ENCODE results near the gene CAMSAP2. TPM values are rescaled to one million over a fixed set of nuclear protein-coding genes. Genes with fewer than 3 reads are reported as not detected.

Gene CAMSAP2
- total and polyA plus RNA-seq, 2 experiments from 2014 or later, result 9.3 to 32.9 TPM

DNA sequence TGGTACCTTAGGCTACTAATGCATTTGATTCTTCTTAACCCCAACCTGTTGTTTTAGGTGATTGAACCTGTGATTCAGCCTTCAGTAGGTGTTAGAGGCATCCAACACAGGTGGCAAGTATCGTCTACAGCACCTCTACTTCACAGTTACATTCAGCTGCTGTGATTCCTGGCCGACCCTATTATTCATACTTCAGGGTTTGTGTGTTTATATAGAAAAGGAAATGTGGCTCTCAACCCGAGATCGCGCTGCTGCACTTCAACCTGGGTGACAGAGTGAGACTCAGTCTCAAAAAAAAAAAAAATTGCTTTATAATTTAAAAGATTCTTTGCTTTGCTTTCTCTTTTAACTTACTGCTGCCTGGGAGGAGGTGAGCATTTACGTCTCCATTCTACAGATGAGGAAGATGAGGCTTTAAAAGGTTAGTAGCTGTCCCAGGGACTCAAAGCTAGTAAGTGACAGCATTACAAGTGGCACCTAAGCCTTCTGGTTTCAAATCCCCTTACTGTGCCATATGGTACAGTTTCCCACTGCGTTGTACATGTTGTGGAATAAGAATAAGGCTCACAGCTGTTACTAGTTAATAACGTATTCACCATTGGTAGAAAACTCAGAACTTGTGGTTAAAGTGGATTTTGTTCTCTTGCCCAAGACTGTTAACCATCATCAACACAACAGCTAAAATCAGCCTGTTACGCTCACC lies 124.2 kb downstream of the CAMSAP2 start:
- H3K79me2 ChIP-seq, result no peaks in the 10 kb centered on the region
- WGBS (ENCODE audit: low lambda C conversion rate, missing lambda C conversion rate), result 94% methylated on average over 9 of the region's 9 CpGs

DNA sequence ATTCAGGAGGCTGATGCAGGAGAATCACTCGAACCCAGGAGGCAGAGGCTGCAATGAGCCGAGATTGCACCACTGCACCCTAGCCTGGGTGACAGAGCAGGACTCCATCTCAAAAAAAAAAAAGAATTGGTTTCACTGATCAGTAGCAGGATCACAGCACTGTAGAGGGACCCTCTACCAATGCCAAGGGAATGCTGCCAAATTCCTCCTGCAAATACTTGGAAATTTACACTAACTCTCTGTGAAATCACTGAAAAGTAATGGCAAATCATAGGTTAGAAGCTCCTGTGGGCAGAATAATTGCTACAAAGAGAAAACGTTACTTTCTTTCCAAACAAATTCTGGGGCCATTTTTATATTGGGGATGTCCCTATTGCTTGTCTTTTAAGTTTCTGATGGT lies 127.4 kb downstream of the CAMSAP2 start:
- H3K9me3 ChIP-seq (ENCODE audit: low read depth), result no peaks in the 10 kb centered on the region
- no peak overlapping the region for H3K4me2 ChIP-seq
- H3K4me1 ChIP-seq (ENCODE audit: insufficient read depth), result no peaks in the 10 kb centered on the region
- H3K27me3 ChIP-seq, result no peaks in the 10 kb centered on the region
- no peaks in the 10 kb centered on the region for H3K9me2 ChIP-seq (replicated peaks; ENCODE audit: insufficient read depth)
- H3K4me3 ChIP-seq, result no peak overlapping the region
- 79% methylated on average over 3 of the region's 3 CpGs for WGBS (ENCODE audit: low lambda C conversion rate, missing lambda C conversion rate)
- DNase-seq (ENCODE audit: low spot score), result no peak
- no peaks in the 10 kb centered on the region for H3K36me3 ChIP-seq (replicated peaks; ENCODE audit: insufficient read depth, low read depth)
- no peaks in the 10 kb centered on the region for H3K79me2 ChIP-seq
- TF ChIP-seq EZH2 (IDR thresholded peaks at IDR 0.05; ENCODE audit: borderline replicate concordance) (no peak), EZH2phosphoT487 (IDR thresholded peaks at IDR 0.05; ENCODE audit: low read depth, severe bottlenecking, unreplicated experiment) (no peak)
- TF ChIP-seq, protein P1, sequence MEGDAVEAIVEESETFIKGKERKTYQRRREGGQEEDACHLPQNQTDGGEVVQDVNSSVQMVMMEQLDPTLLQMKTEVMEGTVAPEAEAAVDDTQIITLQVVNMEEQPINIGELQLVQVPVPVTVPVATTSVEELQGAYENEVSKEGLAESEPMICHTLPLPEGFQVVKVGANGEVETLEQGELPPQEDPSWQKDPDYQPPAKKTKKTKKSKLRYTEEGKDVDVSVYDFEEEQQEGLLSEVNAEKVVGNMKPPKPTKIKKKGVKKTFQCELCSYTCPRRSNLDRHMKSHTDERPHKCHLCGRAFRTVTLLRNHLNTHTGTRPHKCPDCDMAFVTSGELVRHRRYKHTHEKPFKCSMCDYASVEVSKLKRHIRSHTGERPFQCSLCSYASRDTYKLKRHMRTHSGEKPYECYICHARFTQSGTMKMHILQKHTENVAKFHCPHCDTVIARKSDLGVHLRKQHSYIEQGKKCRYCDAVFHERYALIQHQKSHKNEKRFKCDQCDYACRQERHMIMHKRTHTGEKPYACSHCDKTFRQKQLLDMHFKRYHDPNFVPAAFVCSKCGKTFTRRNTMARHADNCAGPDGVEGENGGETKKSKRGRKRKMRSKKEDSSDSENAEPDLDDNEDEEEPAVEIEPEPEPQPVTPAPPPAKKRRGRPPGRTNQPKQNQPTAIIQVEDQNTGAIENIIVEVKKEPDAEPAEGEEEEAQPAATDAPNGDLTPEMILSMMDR (IDR thresholded peaks at IDR 0.05; ENCODE audit: poor library complexity), result no peak
- H4K20me1 ChIP-seq (ENCODE audit: insufficient read depth, poor library complexity, severe bottlenecking), result no peaks in the 10 kb centered on the region
- no peak overlapping the region for H2AFZ ChIP-seq
- H3K27ac ChIP-seq, result no peak overlapping the region

More for the DNA sequence above, 124.2 kb downstream of the CAMSAP2 start:
- Histone ChIP-seq H3K4me3 (no peak overlapping the region), H3K4me2 (no peak overlapping the region), H3K27me3 (no peaks in the 10 kb centered on the region), H3K4me1 (ENCODE audit: insufficient read depth) (no peaks in the 10 kb centered on the region), H4K20me1 (ENCODE audit: insufficient read depth, poor library complexity, severe bottlenecking) (no peaks in the 10 kb centered on the region), H3K27ac (no peak overlapping the region), H3K9me3 (ENCODE audit: low read depth) (no peaks in the 10 kb centered on the region), H3K36me3 (replicated peaks; ENCODE audit: insufficient read depth, low read depth) (no peaks in the 10 kb centered on the region), H2AFZ (no peak overlapping the region), H3K9me2 (replicated peaks; ENCODE audit: insufficient read depth) (no peaks in the 10 kb centered on the region)
- DNase-seq (ENCODE audit: low spot score), result no peak
- TF ChIP-seq EZH2 (IDR thresholded peaks at IDR 0.05; ENCODE audit: borderline replicate concordance) (no peak), EZH2phosphoT487 (IDR thresholded peaks at IDR 0.05; ENCODE audit: low read depth, severe bottlenecking, unreplicated experiment) (no peak)
- TF ChIP-seq, protein P1 (IDR thresholded peaks at IDR 0.05; ENCODE audit: poor library complexity), result no peak

DNA sequence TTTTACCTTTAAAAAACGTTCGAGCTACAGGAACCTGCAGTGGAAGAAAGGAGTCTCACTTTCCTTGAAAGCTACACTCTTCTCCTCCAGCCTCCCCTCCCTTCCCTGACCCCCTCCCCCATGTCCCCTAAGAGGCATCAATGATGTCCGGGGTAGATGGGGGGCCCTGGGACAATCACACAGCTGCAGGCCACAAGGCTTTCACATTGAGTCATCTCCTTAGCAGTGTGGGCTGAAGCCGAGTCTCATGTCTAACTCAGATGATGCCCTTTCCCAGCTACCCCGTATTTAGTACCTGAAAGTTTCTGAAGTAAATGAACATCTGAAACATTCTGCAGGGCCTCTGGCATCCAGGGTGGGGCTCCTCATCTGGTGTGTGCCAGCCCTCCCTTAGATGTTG lies 127.8 kb downstream of the CAMSAP2 start:
- Histone ChIP-seq H3K4me3 (no peak overlapping the region), H3K9me2 (replicated peaks; ENCODE audit: insufficient read depth) (no peaks in the 10 kb centered on the region), H3K27ac (no peak overlapping the region), H3K27me3 (no peaks in the 10 kb centered on the region), H2AFZ (no peak overlapping the region), H3K4me1 (ENCODE audit: insufficient read depth) (no peaks in the 10 kb centered on the region), H3K79me2 (no peaks in the 10 kb centered on the region), H3K9me3 (ENCODE audit: low read depth) (no peaks in the 10 kb centered on the region), H3K4me2 (no peak overlapping the region), H4K20me1 (ENCODE audit: insufficient read depth, poor library complexity, severe bottlenecking) (no peaks in the 10 kb centered on the region), H3K36me3 (replicated peaks; ENCODE audit: insufficient read depth, low read depth) (no peaks in the 10 kb centered on the region)
- WGBS (ENCODE audit: low lambda C conversion rate, missing lambda C conversion rate), result 65% methylated on average over 5 of the region's 5 CpGs
- TF ChIP-seq, protein P1 (IDR thresholded peaks at IDR 0.05; ENCODE audit: poor library complexity), result no peak
- no peak for DNase-seq (ENCODE audit: low spot score)
